ENCODE results near the gene SHKBP1.
"Not testable (repeated sequence)": the region's sequence is repeated elsewhere in the genome, so short reads cannot be mapped to it uniquely, and the experiment has no call there.

Gene SHKBP1, protein sequence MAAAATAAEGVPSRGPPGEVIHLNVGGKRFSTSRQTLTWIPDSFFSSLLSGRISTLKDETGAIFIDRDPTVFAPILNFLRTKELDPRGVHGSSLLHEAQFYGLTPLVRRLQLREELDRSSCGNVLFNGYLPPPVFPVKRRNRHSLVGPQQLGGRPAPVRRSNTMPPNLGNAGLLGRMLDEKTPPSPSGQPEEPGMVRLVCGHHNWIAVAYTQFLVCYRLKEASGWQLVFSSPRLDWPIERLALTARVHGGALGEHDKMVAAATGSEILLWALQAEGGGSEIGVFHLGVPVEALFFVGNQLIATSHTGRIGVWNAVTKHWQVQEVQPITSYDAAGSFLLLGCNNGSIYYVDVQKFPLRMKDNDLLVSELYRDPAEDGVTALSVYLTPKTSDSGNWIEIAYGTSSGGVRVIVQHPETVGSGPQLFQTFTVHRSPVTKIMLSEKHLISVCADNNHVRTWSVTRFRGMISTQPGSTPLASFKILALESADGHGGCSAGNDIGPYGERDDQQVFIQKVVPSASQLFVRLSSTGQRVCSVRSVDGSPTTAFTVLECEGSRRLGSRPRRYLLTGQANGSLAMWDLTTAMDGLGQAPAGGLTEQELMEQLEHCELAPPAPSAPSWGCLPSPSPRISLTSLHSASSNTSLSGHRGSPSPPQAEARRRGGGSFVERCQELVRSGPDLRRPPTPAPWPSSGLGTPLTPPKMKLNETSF

GRCh38 chr19:40576585-40577451, at the start of gene SHKBP1:
SHKBP1 (plus strand) TSS chr19:40576873; CDS start chr19:40576900, 27 bp downstream.
- H3K36me3 Mint-ChIP-seq (ENCODE audit: low read depth), result peaks cover 12% of the 10 kb centered on the region
- peak within 1 kb of the TSS; percentile 85 for H3K4me3 Mint-ChIP-seq
- H3K4me1 Mint-ChIP-seq, result peaks cover 19% of the 10 kb centered on the region
- peak; percentile 93 for DNase-seq
- H3K9me3 Mint-ChIP-seq, result no peaks in the 10 kb centered on the region
- no peaks in the 10 kb centered on the region for H3K27me3 Mint-ChIP-seq
- H3K27ac Mint-ChIP-seq, result peak within 1 kb of the TSS; percentile 82
- peak; percentile 100 for ATAC-seq

- Mint-ChIP-seq H3K27me3 (peaks cover 26% of the 10 kb centered on the region), H3K4me3 (no peak overlapping the region), H3K4me1 (peaks cover 9% of the 10 kb centered on the region), H3K36me3 (ENCODE audit: low read depth) (no peaks in the 10 kb centered on the region), H3K9me3 (no peaks in the 10 kb centered on the region), H3K27ac (no peak overlapping the region)
- DNase-seq (no peak), ATAC-seq (no peak)
Measured at GRCh38 chr19:40528078-40528477, 48.6 kb upstream of the SHKBP1 start.

DNA sequence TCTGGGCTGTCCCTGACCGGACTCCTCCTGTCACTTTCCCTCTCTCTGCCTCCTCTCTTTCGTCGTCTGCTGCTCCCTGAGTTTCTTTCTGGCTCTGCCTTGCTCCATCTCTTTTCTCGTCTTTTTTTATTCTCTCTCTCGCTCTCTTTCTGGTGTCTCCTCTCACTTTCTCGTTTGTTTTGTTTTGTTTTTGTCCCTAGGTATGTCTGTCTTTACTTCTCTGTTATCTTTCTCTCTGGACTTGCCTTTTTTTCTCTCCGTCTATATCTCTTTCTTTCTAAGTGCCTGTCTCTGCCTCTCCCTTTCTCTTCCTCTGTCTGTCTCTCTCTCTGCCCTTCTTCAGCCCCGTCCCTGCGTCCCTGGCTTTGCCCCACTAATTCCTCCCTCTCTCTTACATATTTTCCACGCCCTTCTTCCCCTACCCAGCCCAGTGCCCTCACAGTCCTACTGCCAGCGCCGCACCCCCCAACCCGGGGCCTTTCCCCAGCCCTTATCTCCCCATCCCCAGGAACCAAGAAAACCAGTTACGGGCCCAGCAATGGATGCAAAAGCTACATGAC, 48.1 kb upstream of the SHKBP1 start:
- H3K9me3 Mint-ChIP-seq, result no peaks in the 10 kb centered on the region
- no peak for DNase-seq
- H3K4me1 Mint-ChIP-seq, result peaks cover 9% of the 10 kb centered on the region
- no peak for ATAC-seq
- H3K4me3 Mint-ChIP-seq, result no peak overlapping the region
- peak overlapping the region; percentile 42 for H3K27ac Mint-ChIP-seq
- H3K27me3 Mint-ChIP-seq, result peaks cover 26% of the 10 kb centered on the region
- H3K36me3 Mint-ChIP-seq (ENCODE audit: low read depth), result no peaks in the 10 kb centered on the region

GRCh38 chr19:40529093-40529954, 47.3 kb upstream of the SHKBP1 start:
- no peaks in the 10 kb centered on the region for H3K36me3 Mint-ChIP-seq (ENCODE audit: low read depth)
- H3K9me3 Mint-ChIP-seq, result no peaks in the 10 kb centered on the region
- DNase-seq (peak; percentile 88), ATAC-seq (peak; percentile 63)
- H3K27me3 Mint-ChIP-seq, result peaks cover 27% of the 10 kb centered on the region
- H3K4me1 Mint-ChIP-seq, result peaks cover 9% of the 10 kb centered on the region
- H3K4me3 Mint-ChIP-seq, result peak overlapping the region; percentile 39
- H3K27ac Mint-ChIP-seq, result peak overlapping the region; percentile 25

DNA sequence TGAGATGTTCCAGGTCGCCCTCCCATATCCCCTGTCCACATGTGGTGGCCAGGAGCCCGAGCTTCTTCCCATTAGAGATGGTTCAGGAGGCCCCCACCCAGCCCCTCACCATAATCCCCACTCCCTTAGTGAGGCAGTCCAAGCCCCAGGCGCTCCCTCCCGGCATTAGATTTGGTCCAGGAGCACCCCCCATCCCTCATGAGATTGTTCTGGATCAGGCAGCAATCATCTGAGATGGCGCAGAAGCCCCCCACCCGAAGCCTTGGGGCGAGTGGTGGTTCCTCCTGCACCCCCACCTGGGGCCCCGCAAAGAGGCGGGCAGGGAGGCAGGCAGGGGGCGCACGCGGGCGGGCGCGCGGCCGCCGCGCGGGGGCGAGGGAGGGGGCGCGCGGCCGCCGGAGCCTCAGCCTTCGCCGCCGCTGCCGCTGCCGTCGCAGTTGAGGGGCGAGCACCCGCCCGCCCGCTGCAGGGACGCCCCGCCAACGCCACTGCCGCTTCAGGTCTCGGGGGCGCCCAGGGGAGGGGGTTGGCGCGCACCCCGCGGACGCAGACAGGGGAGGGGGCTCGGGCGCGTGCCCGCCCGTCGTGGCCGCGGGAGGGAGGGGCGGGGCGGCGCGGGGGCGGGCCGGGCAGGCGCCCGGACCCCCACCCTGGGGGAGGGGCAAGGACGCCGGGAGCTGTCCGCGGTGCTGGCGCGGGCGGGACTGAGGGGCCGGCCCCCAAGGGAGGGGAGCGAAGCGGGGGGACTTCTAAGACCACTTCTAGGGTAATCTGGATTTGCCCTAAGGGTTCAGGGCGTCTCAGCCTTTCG, 46.4 kb upstream of the SHKBP1 start:
- DNase-seq, result no peak
- no peak for ATAC-seq
- Mint-ChIP-seq H3K4me1 (peaks cover 9% of the 10 kb centered on the region), H3K9me3 (no peaks in the 10 kb centered on the region), H3K4me3 (peak overlapping the region; percentile 39), H3K27me3 (peaks cover 27% of the 10 kb centered on the region), H3K27ac (no peak overlapping the region), H3K36me3 (ENCODE audit: low read depth) (no peaks in the 10 kb centered on the region)

DNA sequence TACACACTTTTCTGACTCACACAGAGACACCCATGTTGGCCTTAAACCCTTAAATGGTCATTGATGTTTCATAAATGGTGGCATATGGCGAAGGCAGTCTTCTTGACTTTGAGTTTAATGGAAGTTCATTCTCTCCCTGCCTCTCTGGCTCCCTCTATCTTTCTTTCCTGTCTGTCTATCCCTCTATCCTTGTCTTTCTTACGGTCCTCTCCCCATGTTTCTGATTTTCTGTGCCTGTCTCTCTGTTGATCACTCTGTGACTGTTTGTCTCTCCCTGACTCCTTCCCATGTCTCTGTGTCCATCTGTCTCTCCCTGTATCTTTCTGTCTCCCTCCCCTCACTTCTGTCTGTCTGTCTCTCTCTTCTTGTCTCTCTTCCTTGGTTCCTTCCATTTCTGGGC, 43.2 kb upstream of the SHKBP1 start:
- no peak overlapping the region for H3K4me3 Mint-ChIP-seq
- no peaks in the 10 kb centered on the region for H3K9me3 Mint-ChIP-seq
- H3K36me3 Mint-ChIP-seq (ENCODE audit: low read depth), result no peaks in the 10 kb centered on the region
- no peak overlapping the region for H3K27ac Mint-ChIP-seq
- peaks cover 9% of the 10 kb centered on the region for H3K4me1 Mint-ChIP-seq
- DNase-seq, result no peak
- peaks cover 22% of the 10 kb centered on the region for H3K27me3 Mint-ChIP-seq
- no peak for ATAC-seq

DNA sequence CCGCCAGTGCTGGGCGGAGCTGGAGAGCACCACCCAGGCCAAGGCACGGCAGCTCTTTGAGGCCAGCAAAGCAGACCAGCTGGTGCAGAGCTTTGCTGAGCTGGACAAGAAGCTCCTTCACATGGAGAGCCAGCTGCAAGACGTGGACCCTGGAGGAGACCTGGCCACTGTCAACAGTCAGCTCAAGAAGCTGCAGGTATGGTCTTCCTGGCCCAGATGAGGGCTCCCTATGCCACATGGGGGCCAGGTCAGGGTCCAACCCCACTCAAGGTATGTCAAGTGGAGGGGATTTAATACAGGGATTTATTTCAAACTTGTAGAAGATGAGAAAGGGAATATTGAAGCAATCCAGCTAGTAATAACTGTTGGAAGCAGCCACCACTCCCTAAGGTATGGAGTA, 42.5 kb upstream of the SHKBP1 start:
- H3K9me3 Mint-ChIP-seq, result no peaks in the 10 kb centered on the region
- H3K4me1 Mint-ChIP-seq, result peaks cover 9% of the 10 kb centered on the region
- DNase-seq (no peak), ATAC-seq (no peak)
- H3K27me3 Mint-ChIP-seq, result peaks cover 22% of the 10 kb centered on the region
- no peak overlapping the region for H3K27ac Mint-ChIP-seq
- H3K4me3 Mint-ChIP-seq, result no peak overlapping the region
- H3K36me3 Mint-ChIP-seq (ENCODE audit: low read depth), result no peaks in the 10 kb centered on the region

GRCh38 chr19:40539070-40539469, 37.6 kb upstream of the SHKBP1 start:
- Mint-ChIP-seq H3K27ac (no peak overlapping the region), H3K4me3 (no peak overlapping the region), H3K9me3 (no peaks in the 10 kb centered on the region), H3K36me3 (ENCODE audit: low read depth) (no peaks in the 10 kb centered on the region), H3K4me1 (no peaks in the 10 kb centered on the region), H3K27me3 (no peaks in the 10 kb centered on the region)
- ATAC-seq (no peak), DNase-seq (no peak)

DNA sequence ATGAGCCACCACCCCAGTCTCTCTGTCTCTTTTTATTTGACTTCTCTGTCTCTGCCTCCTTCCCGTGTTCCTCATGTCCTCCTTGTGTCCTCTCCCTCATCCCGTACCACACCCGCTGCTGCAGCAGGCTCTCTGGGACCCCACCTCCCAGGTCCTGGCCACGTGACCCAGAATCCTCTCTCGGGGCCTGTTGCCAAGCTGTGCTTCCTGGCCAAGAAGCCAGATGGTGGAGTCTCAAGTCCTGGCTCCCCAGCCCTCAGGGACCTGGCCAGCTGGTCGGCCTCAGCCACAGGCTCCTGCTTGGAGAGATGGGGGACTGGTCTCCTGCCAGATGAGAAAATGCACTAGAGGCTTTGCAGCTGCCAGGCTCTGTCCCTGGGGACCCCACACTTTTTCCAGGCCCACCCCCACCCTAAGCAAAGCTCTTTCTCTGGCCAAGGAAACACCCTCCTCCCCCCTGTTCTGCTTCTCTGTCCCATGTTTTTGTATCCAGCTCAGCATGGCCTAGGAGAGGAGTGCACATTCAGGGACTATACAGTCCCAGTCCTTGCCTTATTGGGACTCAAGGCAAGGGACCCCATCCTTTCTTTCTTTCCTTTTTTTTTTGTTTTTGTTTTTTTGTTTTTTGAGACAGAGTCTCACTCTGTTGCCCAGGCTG, 34.3 kb upstream of the SHKBP1 start:
- H3K4me1 Mint-ChIP-seq, result no peaks in the 10 kb centered on the region
- DNase-seq (no peak), ATAC-seq (no peak)
- H3K27ac Mint-ChIP-seq, result no peak overlapping the region
- peaks cover 6% of the 10 kb centered on the region for H3K27me3 Mint-ChIP-seq
- H3K9me3 Mint-ChIP-seq, result no peaks in the 10 kb centered on the region
- no peaks in the 10 kb centered on the region for H3K36me3 Mint-ChIP-seq (ENCODE audit: low read depth)
- no peak overlapping the region for H3K4me3 Mint-ChIP-seq

DNA sequence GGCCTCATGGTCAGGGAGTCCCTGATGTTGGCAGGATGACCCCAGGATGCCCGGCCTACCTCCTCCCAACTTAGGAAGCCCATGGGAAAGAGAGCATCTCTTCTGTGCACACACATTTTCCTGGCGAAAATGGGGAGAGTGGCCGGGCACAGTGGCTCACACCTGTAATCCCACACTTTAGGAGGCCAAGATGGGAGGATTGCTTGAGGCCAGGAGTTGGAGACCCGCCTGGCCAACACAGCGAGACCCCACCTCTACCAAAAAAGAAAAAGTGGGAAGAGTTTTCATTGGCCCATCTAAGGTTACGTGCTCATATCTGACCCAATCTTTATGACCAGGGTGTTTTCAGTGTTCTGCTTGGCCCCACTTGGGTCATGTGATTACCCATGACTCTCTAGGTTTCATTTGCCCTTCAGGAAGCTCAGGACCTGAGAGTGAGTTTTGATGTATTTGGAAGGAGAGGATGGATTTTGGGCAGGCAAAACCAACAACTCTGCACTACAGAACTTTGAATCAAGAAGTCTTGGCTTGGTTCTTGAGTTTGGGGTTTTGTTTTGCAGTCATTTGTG, 33.6 kb upstream of the SHKBP1 start:
- H3K27me3 Mint-ChIP-seq, result peaks cover 11% of the 10 kb centered on the region
- no peak overlapping the region for H3K4me3 Mint-ChIP-seq
- ATAC-seq, result no peak
- H3K4me1 Mint-ChIP-seq, result no peaks in the 10 kb centered on the region
- no peaks in the 10 kb centered on the region for H3K9me3 Mint-ChIP-seq
- H3K27ac Mint-ChIP-seq, result no peak overlapping the region
- no peak for DNase-seq
- no peaks in the 10 kb centered on the region for H3K36me3 Mint-ChIP-seq (ENCODE audit: low read depth)

- H3K4me3 Mint-ChIP-seq; H3K27ac Mint-ChIP-seq; DNase-seq; H3K4me1 Mint-ChIP-seq; ATAC-seq; H3K36me3 Mint-ChIP-seq (ENCODE audit: low read depth); H3K9me3 Mint-ChIP-seq: not testable (repeated sequence)
- peaks cover 32% of the 10 kb centered on the region for H3K27me3 Mint-ChIP-seq
Measured at GRCh38 chr19:40546153-40546841, 30.4 kb upstream of the SHKBP1 start.

DNA sequence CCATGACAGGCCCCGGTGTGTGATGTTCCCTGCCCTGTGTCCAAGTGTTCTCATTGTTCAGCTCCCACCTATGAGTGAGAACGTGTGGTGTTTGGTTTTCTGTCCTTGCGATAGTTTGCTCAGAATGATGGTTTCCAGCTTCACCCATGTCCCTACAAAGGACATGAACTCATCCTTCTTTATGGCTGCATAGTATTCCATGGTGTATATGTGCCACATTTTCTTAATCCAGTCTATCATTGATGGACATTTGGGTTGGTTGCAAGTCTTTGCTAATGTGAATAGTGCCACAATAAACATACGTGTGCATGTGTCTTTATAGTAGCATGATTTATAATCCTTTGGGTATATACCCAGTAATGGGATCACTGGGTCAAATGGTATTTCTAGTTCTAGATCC, 29.5 kb upstream of the SHKBP1 start:
- H3K27ac Mint-ChIP-seq; H3K36me3 Mint-ChIP-seq (ENCODE audit: low read depth): not testable (repeated sequence)
- H3K27me3 Mint-ChIP-seq, result peaks cover 36% of the 10 kb centered on the region

More for the DNA sequence above, 29.5 kb upstream of the SHKBP1 start:
- H3K4me3 Mint-ChIP-seq, ATAC-seq, H3K4me1 Mint-ChIP-seq, DNase-seq, H3K9me3 Mint-ChIP-seq: not testable (repeated sequence)
